Measurements from ENCODE around the gene PHKB. TPM values are rescaled to one million over a fixed set of nuclear protein-coding genes. Genes with fewer than 3 reads are reported as not detected.

PHKB gene
- total RNA-seq, 1 donor: 104 TPM

- TF ChIP-seq, protein P1, sequence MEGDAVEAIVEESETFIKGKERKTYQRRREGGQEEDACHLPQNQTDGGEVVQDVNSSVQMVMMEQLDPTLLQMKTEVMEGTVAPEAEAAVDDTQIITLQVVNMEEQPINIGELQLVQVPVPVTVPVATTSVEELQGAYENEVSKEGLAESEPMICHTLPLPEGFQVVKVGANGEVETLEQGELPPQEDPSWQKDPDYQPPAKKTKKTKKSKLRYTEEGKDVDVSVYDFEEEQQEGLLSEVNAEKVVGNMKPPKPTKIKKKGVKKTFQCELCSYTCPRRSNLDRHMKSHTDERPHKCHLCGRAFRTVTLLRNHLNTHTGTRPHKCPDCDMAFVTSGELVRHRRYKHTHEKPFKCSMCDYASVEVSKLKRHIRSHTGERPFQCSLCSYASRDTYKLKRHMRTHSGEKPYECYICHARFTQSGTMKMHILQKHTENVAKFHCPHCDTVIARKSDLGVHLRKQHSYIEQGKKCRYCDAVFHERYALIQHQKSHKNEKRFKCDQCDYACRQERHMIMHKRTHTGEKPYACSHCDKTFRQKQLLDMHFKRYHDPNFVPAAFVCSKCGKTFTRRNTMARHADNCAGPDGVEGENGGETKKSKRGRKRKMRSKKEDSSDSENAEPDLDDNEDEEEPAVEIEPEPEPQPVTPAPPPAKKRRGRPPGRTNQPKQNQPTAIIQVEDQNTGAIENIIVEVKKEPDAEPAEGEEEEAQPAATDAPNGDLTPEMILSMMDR (IDR thresholded peaks at IDR 0.05; ENCODE audit: insufficient read depth, low read depth, low read length): no peak
- DNase-seq (ENCODE audit: low read depth): no peak
These were observed 14.7 kb upstream of the PHKB start for GRCh38 chr16:47446431-47446830.

GRCh38 chr16:47448830-47449575 lies 12.1 kb upstream of the PHKB start:
- DNase-seq (ENCODE audit: low read depth): no peak
- TF ChIP-seq, protein P1 (IDR thresholded peaks at IDR 0.05; ENCODE audit: insufficient read depth, low read depth, low read length): no peak
- no peak overlapping the region for H3K4me3 ChIP-seq (ENCODE audit: low read depth, low read length)

More at GRCh38 chr16:47446431-47446830, 14.7 kb upstream of the PHKB start:
- H3K4me3 ChIP-seq (ENCODE audit: low read depth, low read length): no peak overlapping the region

DNA sequence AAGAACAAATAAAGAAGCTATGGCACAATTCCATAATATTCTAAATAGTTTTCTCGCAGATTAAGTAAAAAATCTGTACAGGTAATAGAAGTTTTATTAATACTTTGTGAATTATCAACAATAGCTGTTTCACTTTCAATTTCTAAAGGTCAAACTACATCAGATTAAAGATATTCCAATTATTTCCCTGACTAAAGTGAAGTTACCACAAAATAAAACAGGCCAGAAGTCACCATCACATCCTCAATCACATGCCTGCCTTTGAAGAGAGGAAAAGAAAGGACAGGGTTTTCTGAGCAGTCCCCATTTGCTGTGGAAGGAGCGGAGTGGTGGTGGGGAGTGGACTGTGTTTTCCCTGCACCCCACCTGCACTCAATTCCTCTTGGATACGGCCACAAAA lies 11.3 kb upstream of the PHKB start:
- no peak overlapping the region for H3K4me3 ChIP-seq (ENCODE audit: low read depth, low read length)
- TF ChIP-seq, protein P1 (IDR thresholded peaks at IDR 0.05; ENCODE audit: insufficient read depth, low read depth, low read length): no peak
- DNase-seq (ENCODE audit: low read depth): peak; percentile 14

GRCh38 chr16:47458331-47458730 lies 2.8 kb upstream of the PHKB start:
- no peak overlapping the region for H3K4me3 ChIP-seq (ENCODE audit: low read depth, low read length)
- DNase-seq (ENCODE audit: low read depth): no peak
- TF ChIP-seq, protein P1 (IDR thresholded peaks at IDR 0.05; ENCODE audit: insufficient read depth, low read depth, low read length): no peak

GRCh38 chr16:47459603-47460002 lies 1.5 kb upstream of the PHKB start:
- DNase-seq (ENCODE audit: low read depth): no peak
- TF ChIP-seq, protein P1 (IDR thresholded peaks at IDR 0.05; ENCODE audit: insufficient read depth, low read depth, low read length): no peak
- H3K4me3 ChIP-seq (ENCODE audit: low read depth, low read length): peak overlapping the region; percentile 98

- peak overlapping the region; percentile 98 for H3K4me3 ChIP-seq (ENCODE audit: low read depth, low read length)
- TF ChIP-seq, protein P1 (IDR thresholded peaks at IDR 0.05; ENCODE audit: insufficient read depth, low read depth, low read length): no peak
- peak; percentile 12 for DNase-seq (ENCODE audit: low read depth)
These were observed 796 bp upstream of the PHKB start for GRCh38 chr16:47460359-47460710.
